Ovary (tissue), 9 donors: ENCODE measurements around the gene IRF4. TPM values are rescaled to one million over a fixed set of nuclear protein-coding genes. Genes with fewer than 3 reads are reported as not detected.
"Not testable (repeated sequence)": the region's sequence is repeated elsewhere in the genome, so short reads cannot be mapped to it uniquely, and the experiment has no call there.

Experiments
- DNase-seq, 5 donors: peaks; one replicate each; pipeline ENCODE4 v3.0.0-alpha.2; 2019 to 2020
- H3K27ac ChIP-seq, 2 donors: fragments of 200-600 bp; one replicate each; pipeline versions ENCODE4 v1.5.1 to v1.8.0; 2019 to 2022
- H3K27me3 ChIP-seq: fragments of 200-600 bp; one replicate; pipeline ENCODE4 v1.8.0; 2022
- H3K36me3 ChIP-seq: fragments of 200-600 bp; sonication (generic); one replicate; pipeline ENCODE4 v1.5.1; 2019
- H3K4me1 ChIP-seq: one replicate; pipeline ENCODE4 v1.8.1; 2013; ENCODE audit warnings: mild to moderate bottlenecking, moderate library complexity; ENCODE audit not compliant: insufficient read depth
- H3K4me3 ChIP-seq: fragments of 200-600 bp; sonication (generic); one replicate; pipeline ENCODE4 v1.5.1; 2017
- H3K9me3 ChIP-seq, 2 donors: fragments of 200-600 bp in 1 of 2; sonication (generic) in 1 of 2; one replicate each; pipeline versions ENCODE4 v1.5.1 to v1.8.1; 2013 to 2019; ENCODE audit warnings: mild to moderate bottlenecking in 1 of 2, moderate library complexity in 1 of 2
- CTCF ChIP-seq, 3 donors: fragments of 450-650 bp in 2 of 3; fragments of 200-600 bp in 1 of 3; IDR thresholded peaks; one replicate each; pipeline versions ENCODE4 v1.5.1 to v1.8.0; 2016 to 2022; ENCODE audit warnings: antibody characterized with exemption in 3 of 3, mild to moderate bottlenecking in 1 of 3
- EP300 ChIP-seq: sonication (generic); formaldehyde crosslinking; IDR thresholded peaks from one replicate; pipeline ENCODE4 v1.6.1; 2017; ENCODE audit warnings: antibody characterized with exemption
- POLR2A ChIP-seq: fragments of 450-650 bp; IDR thresholded peaks from one replicate; pipeline ENCODE4 v1.6.1; 2017; ENCODE audit warnings: antibody characterized with exemption, mild to moderate bottlenecking, moderate library complexity
- WGBS, 3 donors: extraction: QIAGEN DNeasy Blood & Tissue Kit in 1 of 3; methylation state at CpG; one replicate each; pipeline versions ENCODE4 v1.1.5 to v1.1.7; 2013 to 2017; 5-methylcytosine and 5-hydroxymethylcytosine counted together
- intact Hi-C, 4 donors: fragments of 100-400 bp; cut with DNase I; formaldehyde crosslinking; loops; one replicate each; pipeline versions ENCODE4 v1.11.0 to v1.15.1; 2022 to 2023
- polyA plus RNA-seq, 2 donors: library from polyadenylated mRNA; stranded (reverse); fragments of 200-250 nt in 1 of 2; fragments of 350-450 nt in 1 of 2; fragmentation: Illumina TruSeq in 1 of 2; extraction: RNeasy Lipid Tissue Mini Kit (QIAGEN cat#74804) in 1 of 2; gene quantifications; one replicate each; pipeline ENCODE4 v1.2.3, GENCODE V29; 2013 to 2014
- total RNA-seq, 7 donors: library from RNA; depleted of rRNA in 2 of 7; stranded (reverse); fragments of >200 nt in 2 of 7; fragmentation: NEBNext Ultra II Directional in 3 of 7; extraction: Animal tissue kit (Norgen Biotek cat#: 25700) in 3 of 7; gene quantifications; one replicate each; pipeline versions ENCODE4 v1.1.0 to v1.2.4, GENCODE V29; 2016 to 2023
- donor health status: DM: no; HTN: no; CAD: no; lungs with moderate emphysema.
- donor health status: DM: no; HTN: no; CAD: no.
- donor health status: Bipolar disorder and iron deficiency.
- donor health status: DM: yes; HTN: yes; CAD: no.
- donor health status: DM: no; HTN: no; CAD: no.
- donor health status: DM: yes; HTN: yes; CAD: no.

IRF4 gene
- total and polyA plus RNA-seq, 9 donors: 0.12 to 20.7 (median 1.0) TPM

GRCh38 chr6:367298-367794, 24.2 kb upstream of the IRF4 start:
- Histone ChIP-seq H3K4me1 (no peaks in the 10 kb centered on the region), H3K4me3 (no peak overlapping the region), H3K27ac (no peak overlapping the region), H3K27me3 (no peaks in the 10 kb centered on the region), H3K9me3 (no peaks in the 10 kb centered on the region), H3K36me3 (no peaks in the 10 kb centered on the region)
- TF ChIP-seq CTCF (IDR thresholded peaks at IDR 0.05): no peak
- TF ChIP-seq POLR2A: no peak
- no peak for TF ChIP-seq EP300
- no peak for DNase-seq
- 82 to 88% (median 82%) methylated on average over 8 of the region's 8 CpGs for WGBS, 3 donors
- intact Hi-C loops: no loop called here

GRCh38 chr6:367891-368630, 23.5 kb upstream of the IRF4 start:
- 70 to 73% (median 71%) methylated on average over 17 of the region's 17 CpGs for WGBS, 3 donors
- H3K27me3 ChIP-seq: no peaks in the 10 kb centered on the region
- no peak for DNase-seq
- no peak overlapping the region for H3K27ac ChIP-seq
- H3K9me3 ChIP-seq: no peaks in the 10 kb centered on the region
- H3K4me3 ChIP-seq: no peak overlapping the region
- no peaks in the 10 kb centered on the region for H3K36me3 ChIP-seq
- no peak for TF ChIP-seq POLR2A
- no peak for TF ChIP-seq CTCF (IDR thresholded peaks at IDR 0.05)
- intact Hi-C loops: no loop called here
- no peaks in the 10 kb centered on the region for H3K4me1 ChIP-seq

- 73 to 75% (median 74%) methylated on average over 13 of the region's 13 CpGs for WGBS, 3 donors
- Histone ChIP-seq H3K4me1 (no peaks in the 10 kb centered on the region), H3K27ac (no peak overlapping the region), H3K9me3 (no peaks in the 10 kb centered on the region), H3K36me3 (no peaks in the 10 kb centered on the region), H3K4me3 (no peak overlapping the region), H3K27me3 (no peaks in the 10 kb centered on the region)
- DNase-seq: no peak
- TF ChIP-seq POLR2A (no peak), CTCF (IDR thresholded peaks at IDR 0.05) (no peak), EP300 (no peak)
- intact Hi-C loops: no loop called here
Observed at GRCh38 chr6:369559-370431, 21.8 kb upstream of the IRF4 start.

- H3K9me3 ChIP-seq: no peaks in the 10 kb centered on the region
- TF ChIP-seq EP300: no peak
- TF ChIP-seq POLR2A: no peak
- TF ChIP-seq CTCF (IDR thresholded peaks at IDR 0.05): no peak
- H3K36me3 ChIP-seq: no peaks in the 10 kb centered on the region
- intact Hi-C loops: no loop called here
- H3K4me1 ChIP-seq: no peaks in the 10 kb centered on the region
- DNase-seq: peak in 1 of 5 donors; percentile 16
- H3K4me3 ChIP-seq: no peak overlapping the region
- H3K27me3 ChIP-seq: no peaks in the 10 kb centered on the region
- WGBS, 3 donors: 68 to 75% (median 71%) methylated on average over 6 of the region's 6 CpGs
- H3K27ac ChIP-seq: no peak overlapping the region
Observed at GRCh38 chr6:370555-370954, 21.0 kb upstream of the IRF4 start.

GRCh38 chr6:371851-372250, 19.7 kb upstream of the IRF4 start:
- intact Hi-C loops, H3K9me3 ChIP-seq, H3K27me3 ChIP-seq, H3K4me3 ChIP-seq, H3K36me3 ChIP-seq, H3K27ac ChIP-seq, H3K4me1 ChIP-seq: not testable (repeated sequence)
- WGBS, 3 donors: 63 to 88% (median 85%) methylated on average over 2 of the region's 2 CpGs
- peak in 1 of 5 donors; percentile 29 for DNase-seq
